Nephron (organoid): ENCODE data around the gene SCGN.

Experiments used
- H3K27ac Mint-ChIP-seq, 3 experiments: 2 replicates each; pipeline ENCODE4 v1.8.0; 2020; ENCODE audit warnings: mixed read lengths in 3 of 3, mild to moderate bottlenecking in 2 of 3, moderate library complexity in 1 of 3
- H3K27me3 Mint-ChIP-seq: 2 replicates; pipeline ENCODE4 v1.8.0; 2021; ENCODE audit warnings: low read depth, mild to moderate bottlenecking, moderate library complexity, mixed read lengths
- H3K36me3 Mint-ChIP-seq: 2 replicates; pipeline ENCODE4 v1.8.0; 2020; ENCODE audit warnings: low read depth, mixed read lengths
- H3K4me1 Mint-ChIP-seq: 2 replicates; pipeline ENCODE4 v1.8.0; 2020; ENCODE audit warnings: mixed read lengths
- H3K4me3 Mint-ChIP-seq, 3 experiments: 2 replicates each; pipeline ENCODE4 v1.8.0; 2020; ENCODE audit warnings: mild to moderate bottlenecking in 3 of 3, mixed read lengths in 3 of 3, moderate library complexity in 2 of 3
- H3K9me3 Mint-ChIP-seq: 2 replicates; pipeline ENCODE4 v1.8.0; 2020; ENCODE audit warnings: mixed read lengths
- CTCF ChIP-seq, 3 experiments: fragments of 200-600 bp; sonication (generic); IDR thresholded peaks; one replicate each; pipeline ENCODE4 v1.5.0; 2021; ENCODE audit warnings: antibody characterized with exemption in 3 of 3; ENCODE audit not compliant: unreplicated experiment in 3 of 3

The SCGN gene, protein sequence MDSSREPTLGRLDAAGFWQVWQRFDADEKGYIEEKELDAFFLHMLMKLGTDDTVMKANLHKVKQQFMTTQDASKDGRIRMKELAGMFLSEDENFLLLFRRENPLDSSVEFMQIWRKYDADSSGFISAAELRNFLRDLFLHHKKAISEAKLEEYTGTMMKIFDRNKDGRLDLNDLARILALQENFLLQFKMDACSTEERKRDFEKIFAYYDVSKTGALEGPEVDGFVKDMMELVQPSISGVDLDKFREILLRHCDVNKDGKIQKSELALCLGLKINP

DNA sequence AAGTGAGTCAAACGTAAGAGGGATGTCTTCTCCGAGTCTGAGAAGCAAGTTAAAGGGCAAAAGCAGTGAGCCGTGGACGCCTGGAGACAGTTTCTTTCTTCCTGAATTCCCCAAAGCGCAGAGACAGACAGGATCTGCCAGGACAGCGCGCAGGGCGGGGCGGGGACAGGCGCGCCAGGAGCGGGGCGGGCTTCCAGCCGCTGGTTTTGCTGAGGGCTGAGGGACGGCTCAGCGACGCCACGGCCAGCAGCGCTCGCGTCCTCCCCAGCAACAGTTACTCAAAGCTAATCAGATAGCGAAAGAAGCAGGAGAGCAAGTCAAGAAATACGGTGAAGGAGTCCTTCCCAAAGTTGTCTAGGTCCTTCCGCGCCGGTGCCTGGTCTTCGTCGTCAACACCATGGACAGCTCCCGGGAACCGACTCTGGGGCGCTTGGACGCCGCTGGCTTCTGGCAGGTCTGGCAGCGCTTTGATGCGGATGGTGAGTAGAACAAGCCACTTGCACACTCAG lies at the start of gene SCGN:
Gene SCGN, plus strand, starts transcription at position 209 of the 509 bp plus-strand sequence. Its CDS starts 189 bp downstream, at position 398.
- H3K27ac Mint-ChIP-seq, result no peak within 1 kb of the TSS
- TF ChIP-seq CTCF (IDR thresholded peaks at IDR 0.05; ENCODE audit: unreplicated experiment in 3 of 3), result no peak
- H3K4me1 Mint-ChIP-seq, result no peaks in the 10 kb centered on the region
- peak within 1 kb of the TSS in 2 of 3 experiments; percentile 18 to 59 for H3K4me3 Mint-ChIP-seq
- H3K36me3 Mint-ChIP-seq, result no peaks in the 10 kb centered on the region
- peaks cover 61% of the 10 kb centered on the region for H3K27me3 Mint-ChIP-seq
- H3K9me3 Mint-ChIP-seq, result no peaks in the 10 kb centered on the region

DNA sequence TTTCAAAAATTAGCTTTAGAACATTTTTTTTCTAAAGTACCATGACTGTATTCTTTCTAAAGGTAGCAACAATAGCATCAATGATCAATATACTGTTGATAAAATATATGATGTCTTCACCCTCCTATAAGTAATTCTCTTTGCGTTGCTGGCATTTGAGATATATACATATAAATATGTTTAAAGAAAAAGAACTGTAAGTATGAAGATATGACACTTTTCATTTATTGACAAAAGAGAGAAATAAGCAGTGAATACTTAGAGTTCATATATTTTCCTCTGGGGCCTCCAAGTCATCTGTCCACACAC lies 49.4 kb upstream of the SCGN start:
- no peak for TF ChIP-seq CTCF (IDR thresholded peaks at IDR 0.05; ENCODE audit: unreplicated experiment in 3 of 3)
- Mint-ChIP-seq H3K4me1 (no peaks in the 10 kb centered on the region), H3K27ac (no peak overlapping the region), H3K36me3 (peaks cover 6% of the 10 kb centered on the region), H3K9me3 (no peaks in the 10 kb centered on the region), H3K27me3 (no peaks in the 10 kb centered on the region), H3K4me3 (no peak overlapping the region)

DNA sequence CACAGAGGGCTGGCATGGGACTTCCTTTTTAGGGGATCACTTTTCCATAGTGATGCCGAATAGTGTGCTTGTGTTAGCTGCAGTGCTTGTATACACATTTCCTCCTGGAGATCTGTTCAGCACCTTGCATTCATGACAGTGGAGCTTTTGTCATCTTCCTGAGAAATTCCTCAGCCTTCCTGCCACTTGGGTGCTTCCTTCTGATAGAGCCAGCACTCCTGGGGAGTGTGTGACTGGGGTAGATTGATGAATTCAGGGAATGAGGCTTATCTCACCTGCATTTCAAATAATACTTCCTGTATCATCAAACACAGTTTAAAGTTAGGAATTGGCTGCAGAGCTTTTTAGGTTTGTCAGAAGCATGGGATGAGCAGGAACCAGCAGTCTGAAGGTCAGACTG lies 48.8 kb upstream of the SCGN start:
- no peak for TF ChIP-seq CTCF (IDR thresholded peaks at IDR 0.05; ENCODE audit: unreplicated experiment in 3 of 3)
- peaks cover 5% of the 10 kb centered on the region for H3K36me3 Mint-ChIP-seq
- H3K4me3 Mint-ChIP-seq, result no peak overlapping the region
- no peak overlapping the region for H3K27ac Mint-ChIP-seq
- no peaks in the 10 kb centered on the region for H3K4me1 Mint-ChIP-seq
- H3K9me3 Mint-ChIP-seq, result no peaks in the 10 kb centered on the region
- no peaks in the 10 kb centered on the region for H3K27me3 Mint-ChIP-seq

GRCh38 chr6:25606151-25606550 lies 45.9 kb upstream of the SCGN start:
- Mint-ChIP-seq H3K9me3 (no peaks in the 10 kb centered on the region), H3K27ac (no peak overlapping the region)

GRCh38 chr6:25608558-25609174 lies 43.3 kb upstream of the SCGN start:
- Mint-ChIP-seq H3K9me3 (no peaks in the 10 kb centered on the region), H3K4me1 (no peaks in the 10 kb centered on the region), H3K27ac (no peak overlapping the region), H3K4me3 (no peak overlapping the region), H3K27me3 (no peaks in the 10 kb centered on the region), H3K36me3 (peaks cover 10% of the 10 kb centered on the region)
- no peak for TF ChIP-seq CTCF (IDR thresholded peaks at IDR 0.05; ENCODE audit: unreplicated experiment in 3 of 3)

More at GRCh38 chr6:25606151-25606550, 45.9 kb upstream of the SCGN start:
- no peak for TF ChIP-seq CTCF (IDR thresholded peaks at IDR 0.05; ENCODE audit: unreplicated experiment in 3 of 3)
- Mint-ChIP-seq H3K4me3 (no peak overlapping the region), H3K27me3 (no peaks in the 10 kb centered on the region), H3K36me3 (peaks cover 3% of the 10 kb centered on the region), H3K4me1 (no peaks in the 10 kb centered on the region)

GRCh38 chr6:25612666-25613065 lies 39.3 kb upstream of the SCGN start:
- Mint-ChIP-seq H3K36me3 (peaks cover 10% of the 10 kb centered on the region), H3K27me3 (no peaks in the 10 kb centered on the region), H3K4me1 (no peaks in the 10 kb centered on the region), H3K4me3 (no peak overlapping the region), H3K9me3 (no peaks in the 10 kb centered on the region), H3K27ac (no peak overlapping the region)
- no peak for TF ChIP-seq CTCF (IDR thresholded peaks at IDR 0.05; ENCODE audit: unreplicated experiment in 3 of 3)
